Left ventricle myocardium inferior (tissue), 1 donor: ENCODE data around the gene SNRNP48. TPM values are rescaled to one million over a fixed set of nuclear protein-coding genes. Genes with fewer than 3 reads are reported as not detected.

Experiments
- DNase-seq: peaks from one replicate; pipeline ENCODE4 v3.0.0-alpha.2; 2020
- H3K27ac ChIP-seq: fragments of 200-600 bp; replicated peaks from 2 replicates; pipeline ENCODE4 v1.8.0; 2021
- H3K27me3 ChIP-seq: fragments of 200-600 bp; 2 replicates; pipeline ENCODE4 v1.8.0; 2021; ENCODE audit warnings: low read depth
- H3K36me3 ChIP-seq: fragments of 200-600 bp; 2 replicates; pipeline ENCODE4 v1.8.0; 2021
- H3K4me1 ChIP-seq: fragments of 200-600 bp; 2 replicates; pipeline ENCODE4 v1.8.0; 2021
- H3K4me3 ChIP-seq: fragments of 200-600 bp; 2 replicates; pipeline ENCODE4 v1.8.0; 2021; ENCODE audit warnings: mild to moderate bottlenecking, moderate library complexity
- H3K9me3 ChIP-seq: fragments of 200-600 bp; replicated peaks from 2 replicates; pipeline ENCODE4 v1.8.0; 2021
- CTCF ChIP-seq: fragments of 200-600 bp; IDR thresholded peaks from 2 replicates; pipeline ENCODE4 v1.8.0; 2021; ENCODE audit warnings: antibody characterized with exemption, mild to moderate bottlenecking, borderline replicate concordance
- intact Hi-C: fragments of 100-400 bp; cut with micrococcal nuclease; formaldehyde crosslinking; loops from one replicate; pipeline ENCODE4 v1.11.0; 2022
- total RNA-seq: library from RNA; stranded (reverse); fragmentation: NEBNext Ultra II Directional; extraction: Animal tissue kit (Norgen Biotek cat#: 25700); gene quantifications from one replicate; pipeline ENCODE4 v1.2.1, GENCODE V29; 2021
- donor health status: DM: no; HTN: yes; CAD: no; lungs with severe emphysema.

The SNRNP48 gene
- total RNA-seq, 1 donor from 2014 or later = 13.8 TPM

GRCh38 chr6:7542874-7543624 lies 46.9 kb upstream of the SNRNP48 start:
- no peak for TF ChIP-seq CTCF
- no peaks in the 10 kb centered on the region for H3K36me3 ChIP-seq
- H3K9me3 ChIP-seq = no peaks in the 10 kb centered on the region
- H3K27me3 ChIP-seq = peaks cover 99% of the 10 kb centered on the region
- peak overlapping the region; percentile 93 for H3K27ac ChIP-seq
- H3K4me3 ChIP-seq = peak overlapping the region; percentile 75
- H3K4me1 ChIP-seq = peaks cover 46% of the 10 kb centered on the region
- intact Hi-C loops = no loop called here
- DNase-seq = peak; percentile 66

GRCh38 chr6:7543789-7544424 lies 46.1 kb upstream of the SNRNP48 start:
- intact Hi-C loops = no loop called here
- no peaks in the 10 kb centered on the region for H3K9me3 ChIP-seq
- no peaks in the 10 kb centered on the region for H3K36me3 ChIP-seq
- H3K27me3 ChIP-seq = peaks cover 99% of the 10 kb centered on the region
- TF ChIP-seq CTCF = no peak
- H3K4me3 ChIP-seq = peak overlapping the region; percentile 75
- DNase-seq = no peak
- H3K4me1 ChIP-seq = peaks cover 41% of the 10 kb centered on the region
- H3K27ac ChIP-seq = peak overlapping the region; percentile 93

- H3K27me3 ChIP-seq = peaks cover 99% of the 10 kb centered on the region
- no peak for TF ChIP-seq CTCF
- no peaks in the 10 kb centered on the region for H3K9me3 ChIP-seq
- H3K4me1 ChIP-seq = peaks cover 41% of the 10 kb centered on the region
- H3K27ac ChIP-seq = peak overlapping the region; percentile 93
- peak overlapping the region; percentile 75 for H3K4me3 ChIP-seq
- no peaks in the 10 kb centered on the region for H3K36me3 ChIP-seq
- intact Hi-C loops = no loop called here
- DNase-seq = no peak
Observed at GRCh38 chr6:7544597-7544996, 45.4 kb upstream of the SNRNP48 start.

GRCh38 chr6:7545316-7546019 lies 44.5 kb upstream of the SNRNP48 start:
- Histone ChIP-seq H3K9me3 (no peaks in the 10 kb centered on the region), H3K27me3 (peaks cover 99% of the 10 kb centered on the region), H3K4me3 (peak overlapping the region; percentile 75), H3K36me3 (no peaks in the 10 kb centered on the region), H3K4me1 (peaks cover 41% of the 10 kb centered on the region), H3K27ac (peak overlapping the region; percentile 93)
- intact Hi-C loops = no loop called here
- TF ChIP-seq CTCF = no peak
- DNase-seq = no peak

- Histone ChIP-seq H3K4me1 (peaks cover 39% of the 10 kb centered on the region), H3K9me3 (no peaks in the 10 kb centered on the region), H3K4me3 (peak overlapping the region; percentile 75), H3K36me3 (no peaks in the 10 kb centered on the region), H3K27ac (peak overlapping the region; percentile 93), H3K27me3 (peaks cover 97% of the 10 kb centered on the region)
- no peak for DNase-seq
- TF ChIP-seq CTCF = no peak
- intact Hi-C loops = no loop called here
Observed at GRCh38 chr6:7546020-7546369, 44.0 kb upstream of the SNRNP48 start.
